OCI-LY1 (cell line): ENCODE measurements around the gene TMED10.

Source experiments
- EZH2 ChIP-seq: fragments of 200-600 bp; sonication (generic), shearing (Covaris generic); IDR thresholded peaks from 2 replicates; pipeline ENCODE4 v1.8.0; 2017; ENCODE audit warnings: borderline replicate concordance, mixed run types, mild to moderate bottlenecking, antibody characterized with exemption, low read length, moderate library complexity, mixed read lengths
- TF ChIP-seq, protein P1 (sequence below): fragments of 200-600 bp; sonication (generic), shearing (Covaris generic); IDR thresholded peaks from 2 replicates; pipeline ENCODE4 v1.5.1; 2017; ENCODE audit warnings: mild to moderate bottlenecking, antibody characterized with exemption, low read length, moderate library complexity, mixed read lengths

DNA sequence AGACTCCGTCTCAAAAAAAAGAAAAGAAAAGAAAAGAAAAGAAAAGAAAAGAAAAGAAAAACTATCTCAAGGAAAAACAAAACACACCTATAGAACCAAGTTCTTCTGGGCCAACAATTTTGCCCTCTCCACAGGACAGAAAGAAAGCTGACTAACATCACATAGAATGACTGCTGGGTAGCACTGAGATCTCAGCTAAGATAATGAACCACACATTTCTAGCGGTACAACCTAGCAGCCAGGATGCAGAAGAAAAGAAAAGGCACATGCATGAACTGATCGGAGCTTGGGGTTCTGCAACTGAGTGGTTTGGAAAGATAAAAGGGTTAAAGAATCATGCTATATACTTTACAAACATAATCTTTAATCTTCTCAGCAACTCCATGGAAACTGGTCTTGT, 19.5 kb downstream of the TMED10 start:
- TF ChIP-seq, protein P1, sequence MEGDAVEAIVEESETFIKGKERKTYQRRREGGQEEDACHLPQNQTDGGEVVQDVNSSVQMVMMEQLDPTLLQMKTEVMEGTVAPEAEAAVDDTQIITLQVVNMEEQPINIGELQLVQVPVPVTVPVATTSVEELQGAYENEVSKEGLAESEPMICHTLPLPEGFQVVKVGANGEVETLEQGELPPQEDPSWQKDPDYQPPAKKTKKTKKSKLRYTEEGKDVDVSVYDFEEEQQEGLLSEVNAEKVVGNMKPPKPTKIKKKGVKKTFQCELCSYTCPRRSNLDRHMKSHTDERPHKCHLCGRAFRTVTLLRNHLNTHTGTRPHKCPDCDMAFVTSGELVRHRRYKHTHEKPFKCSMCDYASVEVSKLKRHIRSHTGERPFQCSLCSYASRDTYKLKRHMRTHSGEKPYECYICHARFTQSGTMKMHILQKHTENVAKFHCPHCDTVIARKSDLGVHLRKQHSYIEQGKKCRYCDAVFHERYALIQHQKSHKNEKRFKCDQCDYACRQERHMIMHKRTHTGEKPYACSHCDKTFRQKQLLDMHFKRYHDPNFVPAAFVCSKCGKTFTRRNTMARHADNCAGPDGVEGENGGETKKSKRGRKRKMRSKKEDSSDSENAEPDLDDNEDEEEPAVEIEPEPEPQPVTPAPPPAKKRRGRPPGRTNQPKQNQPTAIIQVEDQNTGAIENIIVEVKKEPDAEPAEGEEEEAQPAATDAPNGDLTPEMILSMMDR = no peak
- no peak for TF ChIP-seq EZH2
